ENCODE results near the gene SMAD2. TPM values are rescaled to one million over a fixed set of nuclear protein-coding genes. Genes with fewer than 3 reads are reported as not detected.

Gene SMAD2
- total and polyA plus RNA-seq, 2 of the 8 experiments (the other 6 are each of a cell fraction or from before 2014, with no cell fraction given), result 28.4 to 124 TPM

DNA sequence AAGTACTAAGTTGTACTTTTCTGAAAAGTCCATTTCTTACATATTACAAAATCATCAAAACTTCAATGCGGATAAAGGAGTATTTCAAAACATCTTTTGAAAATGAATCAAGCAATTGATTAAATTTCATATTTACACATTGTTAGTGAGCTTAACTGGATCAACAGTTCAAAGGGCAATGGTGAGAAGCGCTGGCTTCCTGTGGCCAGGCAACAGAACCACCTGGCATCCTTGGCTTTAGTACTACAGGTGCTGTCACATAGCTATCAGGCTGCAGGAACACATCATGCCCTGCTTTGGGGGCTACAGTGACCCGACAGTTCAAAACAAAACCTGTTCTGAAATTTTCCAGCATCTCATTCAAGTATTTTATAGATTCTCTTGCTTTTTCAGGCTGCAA lies 59.2 kb downstream of the SMAD2 start (continued):
- TF ChIP-seq KDM4A (IDR thresholded peaks at IDR 0.05; ENCODE audit: low read depth, low read length, severe bottlenecking), result no peak
- TF ChIP-seq TCF12 (IDR thresholded peaks at IDR 0.05; ENCODE audit: low read depth, low read length), result no peak
- TF ChIP-seq, protein P1, sequence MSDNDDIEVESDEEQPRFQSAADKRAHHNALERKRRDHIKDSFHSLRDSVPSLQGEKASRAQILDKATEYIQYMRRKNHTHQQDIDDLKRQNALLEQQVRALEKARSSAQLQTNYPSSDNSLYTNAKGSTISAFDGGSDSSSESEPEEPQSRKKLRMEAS (IDR thresholded peaks at IDR 0.05), result no peak
- no peak for TF ChIP-seq PHF8 (conservative IDR thresholded peaks at IDR 0.05; ENCODE audit: low read depth, low read length)
